ENCODE data around the gene DLST.

- TF ChIP-seq GATA2 (IDR thresholded peaks at IDR 0.05; ENCODE audit: low read depth, low read length): no peak
- TF ChIP-seq GATA3 (IDR thresholded peaks at IDR 0.05; ENCODE audit: low read depth, low read length): no peak
Observed at GRCh38 chr14:74836251-74836960, 45.3 kb upstream of the DLST start.

All from SH-SY5Y (cell line).